ENCODE results near the gene ARHGAP8.

The ARHGAP8 gene

GRCh38 chr22:44721213-44721612, 31.2 kb upstream of the ARHGAP8 start:
- no peak for DNase-seq (ENCODE audit: low read depth, low spot score)
- no peak overlapping the region for H3K4me3 ChIP-seq
- H3K36me3 ChIP-seq (ENCODE audit: insufficient read depth, low read length), result no peaks in the 10 kb centered on the region
- no peak overlapping the region for H3K27ac ChIP-seq
- no peak overlapping the region for H3K9ac ChIP-seq (ENCODE audit: insufficient read length)
- no peaks in the 10 kb centered on the region for H3K9me3 ChIP-seq (ENCODE audit: low read depth, low read length)
- TF ChIP-seq FOXP2 (optimal IDR thresholded peaks at IDR 0.05; ENCODE audit: control extremely low read depth, extremely low read length, insufficient read depth) (no peak), EZH2 (IDR thresholded peaks at IDR 0.05) (no peak), POLR2AphosphoS5 (IDR thresholded peaks at IDR 0.05; ENCODE audit: borderline replicate concordance, low read depth, low read length) (no peak)

- Histone ChIP-seq H3K9me3 (ENCODE audit: low read depth, low read length) (no peaks in the 10 kb centered on the region), H3K27ac (no peak overlapping the region)
- TF ChIP-seq FOXP2 (optimal IDR thresholded peaks at IDR 0.05; ENCODE audit: control extremely low read depth, extremely low read length, insufficient read depth) (no peak), POLR2AphosphoS5 (IDR thresholded peaks at IDR 0.05; ENCODE audit: borderline replicate concordance, low read depth, low read length) (no peak), EZH2 (IDR thresholded peaks at IDR 0.05) (no peak)
These were observed 29.8 kb upstream of the ARHGAP8 start for GRCh38 chr22:44722611-44723010.

GRCh38 chr22:44723801-44724200, 28.6 kb upstream of the ARHGAP8 start:
- H3K27ac ChIP-seq, result no peak overlapping the region
- no peak overlapping the region for H3K9ac ChIP-seq (ENCODE audit: insufficient read length)
- H3K9me3 ChIP-seq (ENCODE audit: low read depth, low read length), result no peaks in the 10 kb centered on the region
- TF ChIP-seq EZH2 (IDR thresholded peaks at IDR 0.05) (no peak), FOXP2 (optimal IDR thresholded peaks at IDR 0.05; ENCODE audit: control extremely low read depth, extremely low read length, insufficient read depth) (no peak), POLR2AphosphoS5 (IDR thresholded peaks at IDR 0.05; ENCODE audit: borderline replicate concordance, low read depth, low read length) (no peak)
- no peak overlapping the region for H3K4me3 ChIP-seq
- DNase-seq (ENCODE audit: low read depth, low spot score), result no peak
- no peaks in the 10 kb centered on the region for H3K36me3 ChIP-seq (ENCODE audit: insufficient read depth, low read length)

More at GRCh38 chr22:44722611-44723010, 29.8 kb upstream of the ARHGAP8 start:
- no peak for DNase-seq (ENCODE audit: low read depth, low spot score)
- Histone ChIP-seq H3K36me3 (ENCODE audit: insufficient read depth, low read length) (no peaks in the 10 kb centered on the region), H3K4me3 (no peak overlapping the region), H3K9ac (ENCODE audit: insufficient read length) (no peak overlapping the region)

GRCh38 chr22:44724416-44724815, 28.0 kb upstream of the ARHGAP8 start:
- H3K36me3 ChIP-seq (ENCODE audit: insufficient read depth, low read length), result no peaks in the 10 kb centered on the region
- TF ChIP-seq FOXP2 (optimal IDR thresholded peaks at IDR 0.05; ENCODE audit: control extremely low read depth, extremely low read length, insufficient read depth), result no peak
- no peak for TF ChIP-seq POLR2AphosphoS5 (IDR thresholded peaks at IDR 0.05; ENCODE audit: borderline replicate concordance, low read depth, low read length)
- no peak for TF ChIP-seq EZH2 (IDR thresholded peaks at IDR 0.05)
- H3K27ac ChIP-seq, result no peak overlapping the region
- no peak overlapping the region for H3K4me3 ChIP-seq
- H3K9me3 ChIP-seq (ENCODE audit: low read depth, low read length), result no peaks in the 10 kb centered on the region
- H3K9ac ChIP-seq (ENCODE audit: insufficient read length), result no peak overlapping the region
- DNase-seq (ENCODE audit: low read depth, low spot score), result no peak

GRCh38 chr22:44724859-44725258, 27.5 kb upstream of the ARHGAP8 start:
- no peak overlapping the region for H3K27ac ChIP-seq
- H3K4me3 ChIP-seq, result no peak overlapping the region
- no peak for DNase-seq (ENCODE audit: low read depth, low spot score)
- no peaks in the 10 kb centered on the region for H3K36me3 ChIP-seq (ENCODE audit: insufficient read depth, low read length)
- no peaks in the 10 kb centered on the region for H3K9me3 ChIP-seq (ENCODE audit: low read depth, low read length)
- no peak overlapping the region for H3K9ac ChIP-seq (ENCODE audit: insufficient read length)
- no peak for TF ChIP-seq FOXP2 (optimal IDR thresholded peaks at IDR 0.05; ENCODE audit: control extremely low read depth, extremely low read length, insufficient read depth)
- TF ChIP-seq POLR2AphosphoS5 (IDR thresholded peaks at IDR 0.05; ENCODE audit: borderline replicate concordance, low read depth, low read length), result no peak
- no peak for TF ChIP-seq EZH2 (IDR thresholded peaks at IDR 0.05)

- Histone ChIP-seq H3K9me3 (ENCODE audit: low read depth, low read length) (no peaks in the 10 kb centered on the region), H3K9ac (ENCODE audit: insufficient read length) (no peak overlapping the region), H3K36me3 (ENCODE audit: insufficient read depth, low read length) (no peaks in the 10 kb centered on the region), H3K27ac (no peak overlapping the region), H3K4me3 (no peak overlapping the region)
- TF ChIP-seq EZH2 (IDR thresholded peaks at IDR 0.05) (no peak), FOXP2 (optimal IDR thresholded peaks at IDR 0.05; ENCODE audit: control extremely low read depth, extremely low read length, insufficient read depth) (no peak)
- no peak for DNase-seq (ENCODE audit: low read depth, low spot score)
These were observed 25.9 kb upstream of the ARHGAP8 start for GRCh38 chr22:44726439-44726838.

- Histone ChIP-seq H3K9me3 (ENCODE audit: low read depth, low read length) (no peaks in the 10 kb centered on the region), H3K27ac (no peak overlapping the region), H3K4me3 (no peak overlapping the region), H3K9ac (ENCODE audit: insufficient read length) (no peak overlapping the region), H3K36me3 (ENCODE audit: insufficient read depth, low read length) (no peaks in the 10 kb centered on the region)
- no peak for TF ChIP-seq EZH2 (IDR thresholded peaks at IDR 0.05)
- no peak for TF ChIP-seq POLR2AphosphoS5 (IDR thresholded peaks at IDR 0.05; ENCODE audit: borderline replicate concordance, low read depth, low read length)
- TF ChIP-seq FOXP2 (optimal IDR thresholded peaks at IDR 0.05; ENCODE audit: control extremely low read depth, extremely low read length, insufficient read depth), result no peak
- no peak for DNase-seq (ENCODE audit: low read depth, low spot score)
These were observed 25.2 kb upstream of the ARHGAP8 start for GRCh38 chr22:44727148-44727547.

GRCh38 chr22:44727709-44728108, 24.7 kb upstream of the ARHGAP8 start:
- Histone ChIP-seq H3K9me3 (ENCODE audit: low read depth, low read length) (no peaks in the 10 kb centered on the region), H3K4me3 (no peak overlapping the region), H3K27ac (no peak overlapping the region), H3K36me3 (ENCODE audit: insufficient read depth, low read length) (no peaks in the 10 kb centered on the region), H3K9ac (ENCODE audit: insufficient read length) (no peak overlapping the region)
- TF ChIP-seq EZH2 (IDR thresholded peaks at IDR 0.05) (no peak), POLR2AphosphoS5 (IDR thresholded peaks at IDR 0.05; ENCODE audit: borderline replicate concordance, low read depth, low read length) (no peak)
- no peak for DNase-seq (ENCODE audit: low read depth, low spot score)

- TF ChIP-seq EZH2 (IDR thresholded peaks at IDR 0.05) (no peak), FOXP2 (optimal IDR thresholded peaks at IDR 0.05; ENCODE audit: control extremely low read depth, extremely low read length, insufficient read depth) (no peak), POLR2AphosphoS5 (IDR thresholded peaks at IDR 0.05; ENCODE audit: borderline replicate concordance, low read depth, low read length) (no peak)
- Histone ChIP-seq H3K9ac (ENCODE audit: insufficient read length) (no peak overlapping the region), H3K27ac (no peak overlapping the region), H3K36me3 (ENCODE audit: insufficient read depth, low read length) (no peaks in the 10 kb centered on the region), H3K9me3 (ENCODE audit: low read depth, low read length) (no peaks in the 10 kb centered on the region), H3K4me3 (no peak overlapping the region)
- no peak for DNase-seq (ENCODE audit: low read depth, low spot score)
These were observed 23.5 kb upstream of the ARHGAP8 start for GRCh38 chr22:44728761-44729324.

All from SK-N-MC (cell line).